Activated CD8-positive, alpha-beta memory T cell treated with anti-CD3 and anti-CD28 coated beads for 48 hours (primary cell): ENCODE measurements around the gene GPRC5B.

Experiments
- DNase-seq, 3 experiments: peaks; one replicate each; pipeline ENCODE4 v3.0.0-alpha.2; 2020; ENCODE audit warnings: low read depth in 2 of 3, low spot score in 2 of 3

GPRC5B gene

DNA sequence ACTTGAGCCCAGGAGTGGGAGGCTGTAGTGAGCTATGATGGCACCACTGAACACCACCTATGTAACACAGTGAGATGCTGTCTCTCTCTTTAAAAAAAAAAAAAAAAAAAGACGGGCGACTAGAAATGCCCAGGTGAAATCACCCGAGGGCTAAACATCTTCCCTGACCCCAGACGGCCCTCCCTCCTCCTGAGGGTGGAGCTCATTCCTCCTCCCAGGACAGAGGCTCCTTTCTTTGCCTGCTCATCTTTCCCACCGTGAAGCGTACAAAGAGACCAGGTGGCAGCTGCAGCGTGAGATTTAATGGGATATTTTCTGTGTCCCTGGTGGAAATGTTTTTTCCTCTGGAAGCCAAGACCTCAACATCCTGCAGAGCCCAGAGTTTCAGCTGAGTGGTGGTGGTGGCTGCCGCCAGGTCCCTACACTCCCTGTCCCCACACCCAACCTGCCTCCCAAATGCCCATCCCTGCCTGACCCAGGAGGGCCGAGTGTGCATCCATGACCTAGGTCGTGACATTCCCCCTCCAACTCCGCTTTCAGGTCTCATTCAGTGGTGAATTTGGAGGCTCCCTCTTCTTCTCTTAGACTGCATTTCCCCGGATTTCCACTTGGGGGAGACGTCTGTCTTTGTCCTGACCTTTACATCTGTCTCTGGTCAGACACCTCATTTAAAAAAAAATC lies 14.4 kb upstream of the GPRC5B start:
- no peak for DNase-seq

DNA sequence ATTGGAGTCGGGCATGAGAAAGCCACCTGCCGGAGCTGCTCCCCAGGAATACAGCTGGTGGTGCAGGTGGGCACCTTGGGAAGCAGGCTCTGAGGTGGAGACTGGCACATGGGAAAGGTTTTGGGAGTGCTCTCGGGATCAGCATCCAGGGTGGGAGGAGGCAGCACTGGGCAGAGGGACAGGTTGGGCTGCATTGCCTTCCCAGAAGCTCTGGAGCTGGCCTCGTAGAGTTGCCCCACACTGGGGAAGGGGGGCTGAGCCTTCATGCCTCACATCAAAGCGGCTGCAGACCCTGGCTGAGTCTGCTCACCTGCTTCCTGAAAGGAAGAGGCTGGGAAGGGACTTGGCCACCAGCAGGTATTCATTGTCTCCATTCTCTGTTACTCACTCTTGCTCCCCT lies 13.5 kb upstream of the GPRC5B start:
- DNase-seq: no peak

DNA sequence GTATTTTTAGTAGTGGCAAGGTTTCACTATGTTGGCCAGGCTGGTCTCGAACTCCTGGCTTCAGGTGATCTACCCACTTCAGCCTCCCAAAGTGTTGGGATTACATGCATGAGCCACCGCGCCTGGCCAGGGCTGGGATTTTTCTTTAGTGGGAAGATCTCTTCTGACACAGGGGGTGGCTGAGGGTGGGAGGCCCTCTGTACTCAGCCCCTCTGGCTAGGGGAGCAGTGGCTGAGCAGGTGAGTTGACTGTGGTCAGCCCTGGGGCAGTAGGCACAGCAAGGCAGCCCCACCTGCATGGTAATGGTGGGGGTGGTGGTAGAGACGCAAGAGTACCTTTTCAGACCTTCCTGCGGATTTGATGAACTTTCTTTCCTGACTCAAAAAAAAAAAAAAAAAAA lies 12.3 kb upstream of the GPRC5B start:
- no peak for DNase-seq

DNA sequence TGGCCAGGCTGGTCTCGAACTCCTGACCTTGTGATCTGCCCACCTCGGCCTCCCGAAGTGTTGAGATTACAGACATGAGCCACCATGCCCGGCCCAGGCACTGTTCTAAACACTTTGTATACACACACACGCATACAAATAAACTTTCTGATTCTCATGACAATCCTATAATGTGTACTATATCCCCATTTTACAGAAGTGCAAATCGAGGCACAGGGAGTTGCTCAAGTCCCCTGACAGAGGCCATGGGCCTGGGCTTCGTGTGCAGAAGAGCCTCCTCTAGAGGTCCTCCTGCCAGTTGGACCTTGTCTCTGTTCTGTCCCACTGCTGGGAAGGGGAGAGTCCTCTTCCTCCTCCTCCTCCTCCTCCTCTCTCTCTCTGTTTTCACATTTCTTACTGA lies 9.9 kb upstream of the GPRC5B start:
- DNase-seq: no peak

DNA sequence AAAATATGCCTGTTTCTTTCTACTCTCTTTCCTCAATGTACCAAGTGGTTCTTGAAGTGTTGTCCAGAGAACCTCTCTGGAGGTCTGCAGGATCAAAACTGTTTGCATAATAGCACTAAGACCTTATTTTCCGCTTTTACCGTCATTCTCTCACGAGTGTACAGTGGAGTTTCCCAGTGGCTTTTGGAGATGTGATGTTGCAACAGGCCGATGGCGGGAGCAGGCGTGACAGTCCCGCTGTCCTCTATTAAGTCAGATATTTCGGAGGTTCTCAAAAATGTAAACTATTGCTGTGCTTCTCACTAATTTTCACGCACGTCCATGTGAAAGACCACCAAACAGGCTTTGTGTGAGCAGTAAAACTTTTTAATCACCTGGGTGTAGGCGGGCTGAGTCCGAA lies 8.3 kb upstream of the GPRC5B start:
- DNase-seq: no peak

DNA sequence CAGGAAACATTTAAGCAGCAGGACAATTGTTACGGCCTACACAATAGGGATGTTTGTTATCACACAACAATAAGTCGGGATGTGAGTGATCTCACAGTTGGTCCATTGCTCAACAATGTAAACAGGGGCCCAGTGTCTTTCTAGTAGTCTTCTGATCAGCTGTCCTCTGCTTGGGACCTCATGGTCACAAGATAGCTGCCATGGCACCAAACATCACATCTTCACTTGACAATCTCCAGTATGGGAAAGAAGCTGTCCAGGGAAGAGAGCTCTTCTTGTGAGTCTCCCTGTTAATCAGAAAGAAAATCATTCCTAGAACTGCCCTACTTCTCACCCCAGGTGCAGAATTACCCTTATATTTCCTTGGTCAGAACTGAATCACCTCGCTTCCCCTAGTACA lies 6.3 kb upstream of the GPRC5B start:
- no peak for DNase-seq

DNA sequence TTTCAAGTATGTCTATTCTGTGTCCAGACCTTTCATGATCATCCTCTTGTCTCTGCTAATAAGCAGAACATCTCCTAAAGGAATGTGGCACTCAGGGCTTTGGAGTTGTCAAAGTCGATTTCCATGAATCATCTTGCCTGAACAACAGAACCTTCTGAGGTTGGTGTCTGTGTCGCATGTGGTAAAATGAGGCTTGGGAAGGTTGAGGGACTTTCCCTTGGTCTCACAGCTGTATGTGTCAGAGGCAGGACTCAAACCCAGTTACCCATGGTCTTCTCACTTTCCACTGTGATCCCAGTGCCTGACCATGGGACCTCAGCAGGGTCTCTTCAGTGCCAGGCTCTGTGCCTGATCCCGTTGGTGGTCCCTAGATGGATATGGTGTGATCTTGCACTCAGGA lies 4.2 kb upstream of the GPRC5B start:
- DNase-seq: no peak

DNA sequence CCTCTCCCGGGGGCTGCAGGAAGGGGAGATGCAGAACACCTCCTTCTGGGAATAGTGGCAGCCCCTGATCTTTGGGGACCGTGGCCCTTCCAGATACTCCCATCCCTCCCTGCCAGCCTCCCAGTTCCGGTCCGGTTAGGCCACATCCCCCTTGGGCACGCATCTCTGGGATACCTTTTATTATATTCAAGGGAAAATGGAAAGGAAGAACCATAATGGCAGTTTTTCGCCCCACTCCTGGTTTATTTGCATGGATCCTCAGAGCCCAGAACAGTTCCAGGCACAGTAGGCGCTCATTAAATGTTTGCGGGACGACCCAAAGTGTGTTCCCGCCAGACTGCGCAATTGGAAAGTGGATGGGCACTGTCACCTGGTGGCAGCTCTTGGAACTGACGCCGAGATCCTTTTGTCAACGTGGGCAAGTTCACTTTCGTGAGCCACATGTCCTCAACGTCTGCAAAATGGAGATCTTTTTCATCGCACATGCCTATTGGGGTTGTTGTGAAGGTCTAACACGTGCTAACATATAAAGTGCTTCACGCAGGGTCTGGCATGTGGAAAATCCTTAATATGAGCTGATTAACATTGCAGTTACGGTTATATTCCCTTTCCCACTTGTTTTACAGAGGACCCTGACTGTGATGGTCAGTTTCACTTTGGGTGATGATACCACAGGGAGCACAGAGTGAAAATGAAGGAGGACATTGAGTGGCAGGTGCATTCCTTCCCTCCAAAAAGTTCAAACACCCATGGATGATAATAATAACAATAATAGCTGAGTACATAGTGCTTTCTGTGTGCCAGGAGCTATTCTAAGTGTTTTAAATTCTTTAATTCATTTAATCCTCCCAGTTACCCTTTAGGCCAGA lies 1.7 kb upstream of the GPRC5B start:
- DNase-seq: peak; percentile 56 to 71 (median 62)

DNA sequence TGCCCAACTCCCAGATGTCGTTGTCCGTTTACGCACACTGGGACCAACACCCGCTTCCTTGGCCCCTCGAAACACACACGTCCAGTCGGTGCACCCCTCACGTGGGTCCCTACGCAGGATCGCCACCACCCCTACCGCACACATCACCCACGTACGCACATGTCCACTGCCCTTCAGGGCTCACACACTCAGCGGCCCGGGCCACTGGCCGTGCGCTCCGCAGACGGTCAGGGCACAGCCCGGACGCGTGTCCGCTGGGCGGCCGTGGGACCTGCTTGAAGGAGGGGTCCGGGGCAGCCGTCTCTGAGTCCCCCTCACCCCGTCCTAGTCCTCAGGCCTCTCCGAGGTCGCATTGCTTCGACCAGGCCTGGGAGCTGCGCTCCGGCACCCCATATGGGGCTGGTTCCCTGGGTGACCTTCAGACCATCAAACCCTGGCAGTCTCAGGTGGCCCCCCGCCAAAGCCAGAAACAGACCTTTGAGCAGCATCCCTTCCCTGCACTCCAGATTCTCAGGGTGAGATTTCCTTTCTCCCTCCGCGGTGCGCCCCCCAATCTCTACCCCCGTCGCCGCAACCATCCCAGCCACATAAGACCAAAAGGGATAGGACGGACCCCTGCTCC lies 914 bp upstream of the GPRC5B start:
- no peak for DNase-seq

DNA sequence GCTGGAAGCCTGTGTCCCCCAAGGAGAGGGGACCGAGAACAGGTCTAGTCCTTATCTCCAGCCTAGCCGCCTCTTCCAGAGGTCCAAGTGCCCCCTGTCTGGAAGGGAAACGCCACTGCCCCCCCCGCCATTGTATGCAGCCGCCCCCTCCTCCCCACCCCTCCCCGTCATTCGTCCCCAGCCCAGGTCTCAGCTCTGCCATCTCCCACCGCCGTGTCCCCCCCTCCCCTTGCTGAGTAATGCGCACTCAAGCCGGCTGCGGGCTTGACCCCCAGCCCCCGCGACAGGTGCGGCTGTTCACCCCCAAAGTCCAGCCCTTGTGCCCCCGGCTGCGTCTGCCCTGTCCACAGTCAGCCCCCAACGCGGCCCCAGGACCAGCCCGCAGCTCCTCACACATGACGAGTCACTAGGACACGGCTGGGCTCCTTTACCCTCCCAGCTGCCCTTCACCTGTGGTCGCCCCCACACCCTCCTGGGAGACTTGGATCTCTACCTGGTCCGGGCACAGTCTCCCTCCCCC lies 622 bp downstream of the GPRC5B start:
- no peak for DNase-seq

DNA sequence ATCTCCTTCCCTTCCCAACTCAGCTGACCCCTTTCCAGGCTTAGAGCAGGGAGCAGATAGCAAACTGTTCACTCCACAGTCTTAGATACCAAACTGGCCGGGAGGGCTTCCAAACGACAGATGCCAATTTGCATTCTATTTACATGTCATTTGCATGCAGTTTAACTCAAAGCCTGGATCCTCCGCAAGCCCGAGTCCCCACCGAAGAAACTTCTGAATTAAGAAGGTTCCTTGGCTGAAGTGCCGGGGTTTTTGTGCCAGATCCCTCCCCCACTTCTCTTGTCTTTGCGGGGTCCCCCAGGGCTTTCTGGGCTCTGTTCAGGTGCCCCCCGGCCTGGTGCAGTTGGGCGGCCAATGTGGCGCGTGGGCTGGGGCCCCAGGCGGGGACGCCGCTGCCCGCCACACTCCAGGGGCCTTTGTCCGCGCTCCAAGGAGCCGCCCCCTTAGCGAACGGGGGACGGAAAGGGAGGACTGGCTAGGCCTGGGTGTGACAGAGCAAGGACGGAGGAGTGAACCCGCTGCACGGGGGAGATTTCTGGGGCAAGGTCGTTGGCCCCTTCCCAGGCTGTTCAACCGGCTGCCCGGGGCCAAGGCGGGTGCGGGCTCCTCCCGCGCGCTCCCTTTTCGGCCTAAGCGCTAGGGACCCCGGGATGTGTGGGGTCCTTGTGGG lies 1.2 kb downstream of the GPRC5B start:
- DNase-seq: no peak

DNA sequence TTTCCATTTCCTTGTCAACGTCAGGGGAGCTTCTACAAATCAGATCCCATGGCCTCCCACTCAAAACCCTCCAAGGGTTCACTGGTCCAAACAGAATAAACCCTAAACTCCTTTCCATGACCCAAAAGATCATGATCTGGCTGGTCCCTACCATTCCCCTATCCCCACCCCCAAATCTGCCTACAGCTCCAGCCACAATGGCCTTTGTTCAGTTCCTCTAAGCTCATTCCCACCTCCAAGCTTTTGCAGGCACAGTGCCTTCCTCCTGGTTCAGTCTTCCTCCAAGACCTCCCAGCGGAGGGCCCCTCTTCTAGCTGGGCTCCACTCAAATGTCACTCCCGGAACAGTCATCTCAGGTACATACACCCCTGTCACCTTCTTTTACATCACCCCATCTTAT lies 2.0 kb downstream of the GPRC5B start:
- no peak for DNase-seq

DNA sequence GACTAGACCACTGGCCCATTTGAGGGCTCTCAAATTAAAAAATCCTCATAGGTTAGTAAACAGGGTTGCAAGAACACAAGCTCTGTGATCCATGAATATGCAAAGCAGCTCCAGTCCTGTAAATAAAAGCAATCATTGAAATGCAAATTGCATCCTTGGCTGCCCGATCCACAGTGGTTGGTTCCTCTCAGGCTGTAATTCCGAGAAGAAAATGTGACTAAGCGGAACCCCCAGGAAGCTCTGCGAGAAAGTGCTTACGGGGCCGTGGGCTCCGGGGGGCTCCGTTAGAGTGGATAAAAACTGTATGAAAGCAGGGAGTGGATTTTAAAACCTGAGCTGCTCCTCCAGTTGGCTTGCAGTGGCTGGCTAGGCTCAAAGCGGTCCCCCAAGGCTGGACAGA lies 2.5 kb downstream of the GPRC5B start:
- no peak for DNase-seq

DNA sequence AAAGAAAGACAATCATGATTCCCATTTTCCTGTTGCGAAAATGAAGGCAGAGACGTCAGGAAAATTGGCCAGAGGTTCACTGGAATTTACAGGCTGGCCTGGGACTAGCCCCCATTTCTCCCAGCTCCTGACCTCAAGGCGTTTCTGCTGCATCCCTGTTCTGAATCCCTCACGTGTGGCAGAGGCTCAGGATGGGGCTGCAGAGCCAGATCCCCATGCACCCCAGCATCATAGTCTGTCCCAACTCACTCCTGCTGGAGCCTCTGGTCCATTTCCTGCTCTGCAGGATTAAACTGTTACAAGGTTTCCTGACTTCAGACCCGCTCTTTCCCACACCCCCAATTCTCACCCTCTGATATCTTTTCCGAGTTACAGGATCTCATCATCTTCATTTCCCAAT lies 2.9 kb downstream of the GPRC5B start:
- DNase-seq: no peak

DNA sequence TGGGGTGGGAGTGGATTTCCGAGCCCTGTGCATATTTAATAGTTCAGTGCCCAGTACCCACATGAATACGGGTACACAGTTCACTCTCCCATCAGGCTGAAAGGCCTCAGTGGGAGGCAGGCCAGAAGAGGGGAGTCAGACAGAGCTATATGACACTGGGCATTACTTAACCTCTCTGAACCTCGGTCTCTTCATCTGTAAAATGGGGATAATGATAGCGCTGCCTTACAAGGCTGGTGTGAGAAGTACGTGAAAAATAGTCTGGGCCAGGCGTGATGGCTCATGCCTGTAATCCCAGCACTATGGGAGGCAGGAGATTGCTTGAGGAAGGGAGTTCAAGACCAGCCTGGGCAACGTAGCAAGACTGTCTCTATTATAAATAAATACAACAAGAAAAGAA lies 3.6 kb downstream of the GPRC5B start:
- no peak for DNase-seq

DNA sequence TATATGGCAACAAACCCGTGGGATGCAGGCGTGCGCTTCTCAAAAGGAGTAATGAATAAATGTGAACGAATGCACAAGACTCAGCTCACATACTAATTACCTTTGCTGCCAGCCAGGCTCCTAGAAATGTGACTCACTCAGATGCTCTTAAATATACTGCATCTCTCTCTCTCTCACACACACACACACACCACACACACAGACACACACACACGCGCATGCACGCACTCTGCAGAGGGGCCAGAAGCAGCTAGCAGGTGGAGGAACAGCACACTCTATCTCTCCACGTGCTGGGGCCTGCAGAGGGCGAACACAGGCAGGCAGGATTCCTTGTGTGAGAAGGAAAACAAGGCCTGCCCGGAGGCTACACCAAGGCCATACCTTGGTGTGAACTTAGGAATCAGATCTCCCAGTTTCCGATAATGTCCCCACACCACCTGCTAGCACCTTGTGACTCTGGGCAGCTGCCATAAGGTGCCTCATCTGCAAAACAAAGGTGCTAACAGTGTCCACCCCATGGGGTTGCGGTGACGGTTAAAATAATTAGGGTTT lies 5.3 kb downstream of the GPRC5B start:
- no peak for DNase-seq

DNA sequence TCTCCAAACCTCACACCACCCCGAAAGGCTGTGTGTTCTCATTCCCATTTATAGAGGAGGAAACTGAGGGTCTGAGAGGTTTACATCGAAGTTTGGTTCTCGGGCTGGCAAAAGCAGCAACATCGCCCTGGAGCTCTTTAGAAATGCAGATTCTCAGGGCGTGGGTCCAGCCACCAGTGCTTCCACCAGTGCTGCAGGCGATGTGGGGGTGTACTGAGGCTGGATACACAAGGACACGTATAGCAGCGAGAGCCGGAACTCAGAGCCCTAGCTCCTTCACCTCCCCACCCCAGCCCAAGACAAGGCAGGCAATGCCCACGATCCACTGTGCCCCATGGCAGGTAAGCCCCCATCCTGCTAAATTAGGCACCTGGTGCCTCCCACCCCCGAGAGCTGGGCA lies 5.9 kb downstream of the GPRC5B start:
- DNase-seq: no peak

DNA sequence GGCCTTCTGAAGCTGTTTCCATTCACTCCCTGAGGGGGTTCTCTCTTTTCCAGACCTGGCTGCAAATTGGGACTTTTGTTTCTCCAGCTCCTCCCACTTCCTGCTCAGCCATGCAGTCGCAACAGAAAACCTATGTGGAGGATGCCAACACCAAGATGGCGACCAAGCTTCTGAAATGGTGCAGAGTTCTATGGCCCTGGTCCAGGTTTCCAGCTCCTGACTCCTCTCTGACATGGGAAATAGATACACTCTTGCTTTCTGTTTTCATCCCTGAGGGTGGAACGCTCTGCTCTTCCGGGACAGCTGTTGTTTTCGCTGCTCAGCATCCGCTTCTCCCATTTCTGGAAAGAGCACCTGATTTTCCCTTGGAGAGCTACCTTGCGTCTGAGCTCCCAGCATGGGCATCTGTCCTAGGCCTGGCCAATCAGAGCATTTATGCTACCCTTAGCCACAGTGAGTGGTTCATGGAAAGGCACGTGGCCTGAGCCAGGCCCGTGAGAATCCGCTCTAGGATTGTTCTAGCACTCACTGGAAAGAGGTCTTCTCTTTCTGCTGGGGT lies 8.1 kb downstream of the GPRC5B start:
- DNase-seq: no peak

DNA sequence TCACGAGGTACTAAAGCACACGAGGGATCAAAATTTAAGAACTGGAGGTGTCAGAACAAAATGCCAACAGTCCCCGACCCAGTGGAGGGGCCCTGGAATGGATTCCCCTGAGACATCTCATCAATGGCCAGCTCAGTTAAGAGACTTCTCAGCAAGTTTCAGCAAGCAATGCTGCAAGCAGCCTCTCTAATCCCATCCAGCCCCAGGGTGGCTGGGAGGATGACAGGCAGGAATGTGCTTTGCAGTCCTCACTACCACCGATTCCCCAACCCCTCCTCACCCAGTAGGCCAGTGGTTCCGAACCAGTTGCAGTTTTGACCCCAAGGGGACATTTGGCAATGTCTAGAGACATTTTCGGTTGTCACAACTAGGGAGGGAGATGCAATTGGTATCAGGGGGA lies 8.7 kb downstream of the GPRC5B start:
- no peak for DNase-seq

DNA sequence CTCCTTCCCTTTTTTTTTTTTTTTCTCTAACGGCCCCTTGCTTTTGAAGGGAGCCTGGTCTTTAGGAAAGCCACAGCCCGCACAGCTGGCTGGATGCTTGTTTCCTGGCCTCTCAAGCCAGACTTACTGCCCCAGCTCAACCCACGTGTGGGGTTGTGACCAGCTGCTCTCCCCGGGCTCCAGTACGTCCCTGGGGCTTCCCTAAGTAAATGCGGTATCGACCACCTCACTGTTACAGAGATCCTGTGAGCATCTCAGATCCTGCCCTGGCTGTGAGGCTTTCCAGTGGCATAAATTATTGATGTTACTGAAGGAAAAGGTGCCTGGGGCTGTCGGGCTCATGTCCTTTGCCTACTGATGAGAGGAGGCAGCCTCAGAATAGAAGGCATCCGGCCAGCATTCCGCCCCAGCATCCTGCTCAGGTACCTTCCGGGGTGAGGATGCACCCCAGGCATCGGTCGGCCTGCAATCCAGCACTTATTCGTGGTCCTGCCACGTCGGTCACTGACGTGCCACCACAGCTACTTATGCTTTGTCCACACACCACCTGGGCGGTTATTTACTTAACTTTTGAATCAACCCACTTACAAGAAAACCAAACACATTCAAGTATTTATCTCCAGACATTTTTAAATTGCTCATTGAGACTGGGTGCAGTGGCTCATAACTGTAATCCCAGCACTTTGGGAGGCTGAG lies 9.6 kb downstream of the GPRC5B start:
- no peak for DNase-seq
